ENCODE data around the gene ARHGAP6.

DNA sequence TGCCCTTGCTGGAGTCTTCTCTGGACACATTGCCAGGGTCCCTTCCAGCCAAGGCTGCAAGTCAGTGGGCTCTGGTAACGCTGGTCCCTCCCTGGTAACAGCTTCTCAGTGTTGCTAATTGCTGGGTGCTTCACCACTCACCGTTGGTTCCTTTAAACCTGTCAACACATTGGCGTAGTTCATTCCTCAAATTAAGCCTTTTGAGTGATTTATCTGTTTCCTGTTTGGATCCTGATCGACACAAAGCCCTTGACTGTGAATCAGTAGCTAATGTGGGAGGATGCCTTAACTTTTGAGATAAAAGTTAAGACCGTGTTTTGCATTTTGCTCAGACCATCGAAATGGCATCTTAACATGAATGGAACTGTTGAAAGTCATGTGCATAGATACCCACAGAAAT lies 246.6 kb downstream of the ARHGAP6 start:
- TF ChIP-seq, protein P1, sequence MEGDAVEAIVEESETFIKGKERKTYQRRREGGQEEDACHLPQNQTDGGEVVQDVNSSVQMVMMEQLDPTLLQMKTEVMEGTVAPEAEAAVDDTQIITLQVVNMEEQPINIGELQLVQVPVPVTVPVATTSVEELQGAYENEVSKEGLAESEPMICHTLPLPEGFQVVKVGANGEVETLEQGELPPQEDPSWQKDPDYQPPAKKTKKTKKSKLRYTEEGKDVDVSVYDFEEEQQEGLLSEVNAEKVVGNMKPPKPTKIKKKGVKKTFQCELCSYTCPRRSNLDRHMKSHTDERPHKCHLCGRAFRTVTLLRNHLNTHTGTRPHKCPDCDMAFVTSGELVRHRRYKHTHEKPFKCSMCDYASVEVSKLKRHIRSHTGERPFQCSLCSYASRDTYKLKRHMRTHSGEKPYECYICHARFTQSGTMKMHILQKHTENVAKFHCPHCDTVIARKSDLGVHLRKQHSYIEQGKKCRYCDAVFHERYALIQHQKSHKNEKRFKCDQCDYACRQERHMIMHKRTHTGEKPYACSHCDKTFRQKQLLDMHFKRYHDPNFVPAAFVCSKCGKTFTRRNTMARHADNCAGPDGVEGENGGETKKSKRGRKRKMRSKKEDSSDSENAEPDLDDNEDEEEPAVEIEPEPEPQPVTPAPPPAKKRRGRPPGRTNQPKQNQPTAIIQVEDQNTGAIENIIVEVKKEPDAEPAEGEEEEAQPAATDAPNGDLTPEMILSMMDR (IDR thresholded peaks at IDR 0.05) = no peak
- TF ChIP-seq POLR2A (IDR thresholded peaks at IDR 0.05) = no peak

All from thyroid gland (tissue), 4 donors.